COLO668 (cell line): ENCODE data around the gene CCNQ.

Source experiments
- DNase-seq: peaks from one replicate; lab custom pipeline; 2025; ENCODE audit not compliant: unreplicated experiment; lab: John Stamatoyannopoulos, UW

CCNQ gene

GRCh38 chrX:153539979-153540358 lies 59.0 kb downstream of the CCNQ start:
- DNase-seq: no peak

DNA sequence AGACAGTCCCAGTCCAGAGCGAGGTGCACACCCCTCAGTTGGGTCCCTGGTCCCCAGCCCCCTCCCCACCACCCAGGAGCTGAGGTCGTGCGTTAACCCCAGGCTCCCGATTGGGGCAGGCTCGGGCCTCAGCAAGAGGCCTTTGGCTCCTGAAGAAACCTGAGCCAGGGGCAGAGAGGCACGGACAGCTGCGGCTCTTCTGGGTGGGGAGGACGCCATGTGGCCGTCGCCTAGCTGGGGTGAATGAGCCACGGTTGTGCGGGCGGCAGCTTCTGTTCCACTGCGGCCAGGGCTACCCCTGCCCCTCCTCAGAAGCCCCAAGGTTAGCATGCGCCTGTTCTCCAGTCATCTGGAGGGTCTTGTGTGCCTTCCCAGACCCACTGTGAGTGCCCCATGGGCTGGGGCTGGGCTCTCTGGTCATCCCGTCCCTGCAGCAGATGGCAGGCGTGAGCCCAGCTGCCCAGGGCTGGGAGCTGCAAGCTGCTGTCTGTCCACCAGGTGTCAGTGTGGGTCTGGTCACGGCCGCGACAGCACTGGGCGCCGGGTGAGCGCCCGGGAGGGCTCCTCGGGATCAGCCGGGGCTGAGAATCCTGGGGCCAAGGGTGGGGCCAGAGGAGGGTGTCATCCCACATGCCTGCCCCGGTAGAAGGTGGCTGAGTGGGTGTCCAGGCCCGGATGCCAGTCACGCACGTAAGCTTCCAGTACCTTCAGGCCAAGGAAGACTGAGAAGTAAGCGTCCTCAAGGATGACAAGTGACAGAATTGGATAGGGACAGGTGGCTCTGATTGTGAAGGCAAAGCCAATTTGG lies 59.6 kb downstream of the CCNQ start:
- peak; percentile 67 for DNase-seq

DNA sequence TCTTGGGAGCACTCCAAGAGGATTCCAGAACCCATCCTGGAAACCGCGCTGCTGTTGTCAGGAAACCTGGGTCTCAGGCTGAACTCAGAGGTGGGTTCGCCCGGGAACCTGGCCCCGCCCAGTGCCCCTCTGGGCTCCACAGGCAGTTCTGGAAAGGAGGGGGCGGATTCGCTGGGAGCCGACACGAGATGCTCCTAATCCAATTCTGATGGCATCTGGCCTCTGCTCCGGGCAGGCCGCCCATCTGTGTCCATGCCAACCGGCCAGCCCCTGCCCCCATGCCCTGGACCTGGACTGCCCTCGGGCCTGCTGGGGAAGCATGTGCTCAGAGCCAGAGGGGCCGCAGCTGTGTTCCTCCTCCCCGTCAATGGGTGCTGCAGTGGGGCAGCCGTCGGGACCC lies 60.5 kb downstream of the CCNQ start:
- DNase-seq: no peak
